ENCODE results near the gene UBE2G2.

DNA sequence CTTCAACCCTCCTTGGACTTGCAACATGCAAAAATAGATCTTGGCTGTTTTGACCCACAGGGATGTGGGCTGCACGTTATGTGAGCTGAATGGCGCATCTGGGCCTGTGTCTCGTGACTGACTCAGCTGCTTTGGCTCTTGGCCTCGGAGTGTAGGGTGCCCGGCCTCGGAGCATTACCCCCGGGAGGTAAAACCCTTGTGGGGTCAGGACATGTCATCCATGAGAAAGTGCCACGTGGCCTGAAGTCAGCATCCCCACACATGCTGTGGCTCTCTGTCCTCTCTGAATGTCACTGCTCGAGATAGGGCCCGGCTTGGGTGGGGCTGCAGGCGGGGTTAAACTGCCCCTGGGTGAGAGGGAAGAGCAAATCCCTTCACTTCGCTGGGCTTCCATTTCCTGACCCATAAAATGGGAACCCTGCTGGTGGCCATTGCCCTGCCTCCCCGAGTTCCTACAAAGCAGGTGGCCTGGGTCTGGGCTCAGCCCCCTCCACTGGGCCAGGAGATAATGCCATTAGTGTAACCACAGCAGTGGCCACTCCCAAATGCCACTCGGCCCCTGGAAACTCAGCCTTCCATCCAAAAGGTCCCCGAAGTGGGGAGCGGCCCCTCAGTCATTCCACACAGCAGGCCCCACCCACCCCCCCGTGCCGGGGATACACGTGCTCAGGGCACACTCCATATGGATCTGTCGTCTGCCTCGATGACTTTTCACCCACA is 67.4 kb downstream of the UBE2G2 start:
- TF ChIP-seq, protein P1, sequence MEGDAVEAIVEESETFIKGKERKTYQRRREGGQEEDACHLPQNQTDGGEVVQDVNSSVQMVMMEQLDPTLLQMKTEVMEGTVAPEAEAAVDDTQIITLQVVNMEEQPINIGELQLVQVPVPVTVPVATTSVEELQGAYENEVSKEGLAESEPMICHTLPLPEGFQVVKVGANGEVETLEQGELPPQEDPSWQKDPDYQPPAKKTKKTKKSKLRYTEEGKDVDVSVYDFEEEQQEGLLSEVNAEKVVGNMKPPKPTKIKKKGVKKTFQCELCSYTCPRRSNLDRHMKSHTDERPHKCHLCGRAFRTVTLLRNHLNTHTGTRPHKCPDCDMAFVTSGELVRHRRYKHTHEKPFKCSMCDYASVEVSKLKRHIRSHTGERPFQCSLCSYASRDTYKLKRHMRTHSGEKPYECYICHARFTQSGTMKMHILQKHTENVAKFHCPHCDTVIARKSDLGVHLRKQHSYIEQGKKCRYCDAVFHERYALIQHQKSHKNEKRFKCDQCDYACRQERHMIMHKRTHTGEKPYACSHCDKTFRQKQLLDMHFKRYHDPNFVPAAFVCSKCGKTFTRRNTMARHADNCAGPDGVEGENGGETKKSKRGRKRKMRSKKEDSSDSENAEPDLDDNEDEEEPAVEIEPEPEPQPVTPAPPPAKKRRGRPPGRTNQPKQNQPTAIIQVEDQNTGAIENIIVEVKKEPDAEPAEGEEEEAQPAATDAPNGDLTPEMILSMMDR (IDR thresholded peaks at IDR 0.05): no peak
- TF ChIP-seq POLR2A (IDR thresholded peaks at IDR 0.05): no peak

Measured in heart left ventricle (tissue), 13 donors.